ENCODE data around the gene WDR7.

Gene WDR7

GRCh38 chr18:56635007-56635406, 16.2 kb upstream of the WDR7 start:
- no peak for DNase-seq (ENCODE audit: extremely low spot score)
- ChIA-PET POLR2A (no interaction called here), CTCF (interaction anchor here (1.0 kb wide), 1 partner anchor 10 kb away, joined by 4 read pairs; no protein-coding TSS in a partner anchor)
- TF ChIP-seq, protein P1, sequence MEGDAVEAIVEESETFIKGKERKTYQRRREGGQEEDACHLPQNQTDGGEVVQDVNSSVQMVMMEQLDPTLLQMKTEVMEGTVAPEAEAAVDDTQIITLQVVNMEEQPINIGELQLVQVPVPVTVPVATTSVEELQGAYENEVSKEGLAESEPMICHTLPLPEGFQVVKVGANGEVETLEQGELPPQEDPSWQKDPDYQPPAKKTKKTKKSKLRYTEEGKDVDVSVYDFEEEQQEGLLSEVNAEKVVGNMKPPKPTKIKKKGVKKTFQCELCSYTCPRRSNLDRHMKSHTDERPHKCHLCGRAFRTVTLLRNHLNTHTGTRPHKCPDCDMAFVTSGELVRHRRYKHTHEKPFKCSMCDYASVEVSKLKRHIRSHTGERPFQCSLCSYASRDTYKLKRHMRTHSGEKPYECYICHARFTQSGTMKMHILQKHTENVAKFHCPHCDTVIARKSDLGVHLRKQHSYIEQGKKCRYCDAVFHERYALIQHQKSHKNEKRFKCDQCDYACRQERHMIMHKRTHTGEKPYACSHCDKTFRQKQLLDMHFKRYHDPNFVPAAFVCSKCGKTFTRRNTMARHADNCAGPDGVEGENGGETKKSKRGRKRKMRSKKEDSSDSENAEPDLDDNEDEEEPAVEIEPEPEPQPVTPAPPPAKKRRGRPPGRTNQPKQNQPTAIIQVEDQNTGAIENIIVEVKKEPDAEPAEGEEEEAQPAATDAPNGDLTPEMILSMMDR (IDR thresholded peaks at IDR 0.05; ENCODE audit: control extremely low read depth, extremely low read depth, low read depth, missing control alignments), result no peak

DNA sequence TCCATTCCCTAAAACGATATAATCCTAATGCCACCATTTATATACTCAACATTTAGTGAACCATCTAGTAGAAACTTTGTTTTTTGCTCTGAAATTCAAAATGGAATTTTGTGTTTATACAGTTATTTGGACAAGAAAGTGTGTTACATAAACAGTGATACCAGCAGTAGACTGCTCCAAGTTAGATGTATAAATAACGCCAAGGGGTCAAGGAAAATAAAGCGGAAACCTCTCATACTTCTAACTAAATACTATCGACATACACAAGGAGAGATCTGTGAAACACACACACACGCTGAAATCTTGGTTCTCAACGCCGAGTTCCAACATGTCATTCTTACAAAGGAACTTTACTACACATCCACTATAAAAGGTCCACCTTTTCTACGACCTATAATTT, 14.0 kb upstream of the WDR7 start:
- DNase-seq (ENCODE audit: extremely low spot score), result no peak
- TF ChIP-seq, protein P1 (IDR thresholded peaks at IDR 0.05; ENCODE audit: control extremely low read depth, extremely low read depth, low read depth, missing control alignments), result no peak
- POLR2A ChIA-PET, result interaction anchor here (1.1 kb wide), 1 partner anchor 14 kb away, joined by 3 read pairs; the partner anchor contains the start of gene WDR7
- CTCF ChIA-PET, result interaction anchor here (1.1 to 1.3 kb wide), 2 partner anchors 9 to 11 kb away, joined by 3 to 5 read pairs; no protein-coding TSS in a partner anchor

DNA sequence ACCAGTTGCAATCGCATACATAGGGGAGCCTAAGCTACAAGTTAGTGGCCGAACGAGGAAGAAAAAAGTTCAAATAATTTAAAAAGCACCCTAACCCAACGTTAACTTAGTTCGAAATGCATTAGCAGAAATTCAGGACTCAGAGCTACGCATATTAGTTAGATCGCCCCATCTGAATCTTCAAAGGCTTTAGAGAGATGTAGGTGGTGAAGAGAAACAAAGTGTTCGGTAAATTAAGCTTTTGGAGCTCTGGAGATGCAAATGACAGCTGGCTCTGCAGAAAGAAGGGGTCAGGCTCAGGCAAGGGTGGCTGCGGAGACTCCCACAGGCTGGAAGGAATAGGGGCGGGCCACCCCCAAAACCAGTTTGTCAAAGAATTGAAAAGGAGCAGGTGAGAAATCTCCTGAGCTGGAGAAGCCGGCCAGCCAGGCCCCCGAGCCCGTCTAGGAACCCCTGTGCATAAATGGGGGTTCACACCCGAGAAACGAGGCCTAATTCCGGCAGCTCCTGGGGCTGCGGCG, 13.4 kb upstream of the WDR7 start:
- DNase-seq (ENCODE audit: extremely low spot score), result no peak
- ChIA-PET POLR2A (interaction anchor here (1.1 kb wide), 1 partner anchor 13 kb away, joined by 3 read pairs; the partner anchor contains the start of gene WDR7), CTCF (interaction anchor here (0.7 to 1.3 kb wide), 5 partner anchors 9 to 40 kb away, joined by 3 to 5 read pairs (median 3); partner anchors contain the start of gene WDR7)
- TF ChIP-seq, protein P1 (IDR thresholded peaks at IDR 0.05; ENCODE audit: control extremely low read depth, extremely low read depth, low read depth, missing control alignments), result no peak

- TF ChIP-seq, protein P1 (IDR thresholded peaks at IDR 0.05; ENCODE audit: control extremely low read depth, extremely low read depth, low read depth, missing control alignments), result no peak
- CTCF ChIA-PET, result interaction anchor here (0.7 to 1.3 kb wide), 6 partner anchors 8 to 41 kb away, joined by 3 to 5 read pairs (median 3); partner anchors contain the start of gene WDR7
- POLR2A ChIA-PET, result interaction anchor here (1.1 kb wide), 1 partner anchor 12 kb away, joined by 3 read pairs; the partner anchor contains the start of gene WDR7
- peak; percentile 97 for DNase-seq (ENCODE audit: extremely low spot score)
These were observed 12.7 kb upstream of the WDR7 start, which contains the start of gene TXNL1 for GRCh38 chr18:56638232-56639103. TXNL1 (minus strand) TSS chr18:56638592; CDS start chr18:56638440, 152 bp downstream.

GRCh38 chr18:56639104-56639381, 12.1 kb upstream of the WDR7 start:
- ChIA-PET CTCF (interaction anchor here (1.0 to 3.6 kb wide), 2 partner anchors 9 to 11 kb away, joined by 4 to 19 read pairs; partner anchors contain the start of gene WDR7), POLR2A (interaction anchor here (0.6 kb wide), 1 partner anchor 12 kb away, joined by 3 read pairs; the partner anchor contains the start of gene WDR7)
- TF ChIP-seq, protein P1 (IDR thresholded peaks at IDR 0.05; ENCODE audit: control extremely low read depth, extremely low read depth, low read depth, missing control alignments), result no peak
- DNase-seq (ENCODE audit: extremely low spot score), result no peak

DNA sequence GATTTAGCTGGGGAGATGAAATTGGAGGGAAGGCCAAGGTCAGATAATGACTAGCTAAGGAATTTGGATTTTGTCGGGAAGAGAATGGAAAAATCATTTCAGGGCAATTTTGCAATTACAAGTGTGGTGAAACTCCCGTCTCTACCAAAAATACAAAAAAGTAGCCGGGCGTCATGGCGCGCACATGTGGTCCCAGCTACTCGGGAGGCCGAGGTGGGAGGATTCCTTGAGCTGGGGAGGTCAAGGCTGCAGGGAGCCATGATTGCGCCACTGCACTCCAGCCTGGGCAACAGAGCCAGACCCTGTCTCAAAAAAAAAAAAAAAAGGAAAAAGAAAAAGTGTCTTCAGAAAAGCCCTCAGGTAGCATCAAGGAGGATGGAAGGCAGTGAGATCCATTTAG, 11.6 kb upstream of the WDR7 start:
- no peak for DNase-seq (ENCODE audit: extremely low spot score)
- TF ChIP-seq, protein P1 (IDR thresholded peaks at IDR 0.05; ENCODE audit: control extremely low read depth, extremely low read depth, low read depth, missing control alignments), result no peak
- POLR2A ChIA-PET, result interaction anchor here (0.6 to 0.7 kb wide), 2 partner anchors 11 to 980 kb away, joined by 3 read pairs; partner anchors contain the start of gene WDR7
- CTCF ChIA-PET, result interaction anchor here (1.0 to 3.6 kb wide), 3 partner anchors 8 to 24 kb away, joined by 3 to 19 read pairs (median 4); partner anchors contain the start of gene WDR7
